A549 (cell line): ENCODE measurements around the gene PRDM11.

ENCODE experiments used
- CBX2 ChIP-seq: fragments of 200-600 bp; sonication (generic); IDR thresholded peaks from 2 replicates; pipeline ENCODE4 v1.6.1; 2016; ENCODE audit warnings: low read depth, mild to moderate bottlenecking, borderline replicate concordance
- EP300 ChIP-seq, 2 experiments: fragments of >200 bp; sonication (Bioruptor Twin); formaldehyde crosslinking; IDR thresholded peaks; 2 replicates in 1 of 2; 3 replicates in 1 of 2; pipeline ENCODE4 v1.6.1; 2016 to 2017
- JUN ChIP-seq, 2 experiments: fragments of >200 bp; sonication (Bioruptor Twin); formaldehyde crosslinking; IDR thresholded peaks; 2 replicates in 1 of 2; 3 replicates in 1 of 2; pipeline ENCODE4 v1.6.1; 2016 to 2017
- JUNB ChIP-seq: fragments of >200 bp; sonication (Bioruptor Twin); formaldehyde crosslinking; IDR thresholded peaks from 2 replicates; pipeline ENCODE4 v1.6.1; 2016
- KDM1A ChIP-seq: fragments of 200-600 bp; sonication (generic); IDR thresholded peaks from 2 replicates; pipeline ENCODE4 v1.6.1; 2016; ENCODE audit warnings: low read depth, mild to moderate bottlenecking
- PHF8 ChIP-seq: fragments of 200-600 bp; sonication (generic); IDR thresholded peaks from 2 replicates; pipeline ENCODE4 v1.6.1; 2016; ENCODE audit warnings: low read depth, mild to moderate bottlenecking, antibody characterized with exemption, moderate library complexity, borderline replicate concordance
- POLR2A ChIP-seq: IDR thresholded peaks from 2 replicates; pipeline ENCODE4 v1.6.1; 2012; ENCODE audit warnings: mild to moderate bottlenecking, low read length
- POLR2AphosphoS2 ChIP-seq: conservative IDR thresholded peaks from 2 replicates; pipeline ENCODE4 v1.6.1; 2012; ENCODE audit warnings: low read length, improper control_type of control experiment, inconsistent platforms
- SREBF2 ChIP-seq: fragments of 450-650 bp; IDR thresholded peaks from 2 replicates; pipeline ENCODE4 v1.6.1; 2014; ENCODE audit warnings: mild to moderate bottlenecking, moderate library complexity
- TF ChIP-seq, protein P1 (sequence below): fragments of >200 bp; sonication (Bioruptor Twin); formaldehyde crosslinking; IDR thresholded peaks from 3 replicates; pipeline ENCODE4 v1.5.1; 2016
- TF ChIP-seq, protein P2 (sequence below): fragments of 450-650 bp; IDR thresholded peaks from 2 replicates; pipeline ENCODE4 v1.6.1; 2014; ENCODE audit warnings: antibody characterized with exemption

DNA sequence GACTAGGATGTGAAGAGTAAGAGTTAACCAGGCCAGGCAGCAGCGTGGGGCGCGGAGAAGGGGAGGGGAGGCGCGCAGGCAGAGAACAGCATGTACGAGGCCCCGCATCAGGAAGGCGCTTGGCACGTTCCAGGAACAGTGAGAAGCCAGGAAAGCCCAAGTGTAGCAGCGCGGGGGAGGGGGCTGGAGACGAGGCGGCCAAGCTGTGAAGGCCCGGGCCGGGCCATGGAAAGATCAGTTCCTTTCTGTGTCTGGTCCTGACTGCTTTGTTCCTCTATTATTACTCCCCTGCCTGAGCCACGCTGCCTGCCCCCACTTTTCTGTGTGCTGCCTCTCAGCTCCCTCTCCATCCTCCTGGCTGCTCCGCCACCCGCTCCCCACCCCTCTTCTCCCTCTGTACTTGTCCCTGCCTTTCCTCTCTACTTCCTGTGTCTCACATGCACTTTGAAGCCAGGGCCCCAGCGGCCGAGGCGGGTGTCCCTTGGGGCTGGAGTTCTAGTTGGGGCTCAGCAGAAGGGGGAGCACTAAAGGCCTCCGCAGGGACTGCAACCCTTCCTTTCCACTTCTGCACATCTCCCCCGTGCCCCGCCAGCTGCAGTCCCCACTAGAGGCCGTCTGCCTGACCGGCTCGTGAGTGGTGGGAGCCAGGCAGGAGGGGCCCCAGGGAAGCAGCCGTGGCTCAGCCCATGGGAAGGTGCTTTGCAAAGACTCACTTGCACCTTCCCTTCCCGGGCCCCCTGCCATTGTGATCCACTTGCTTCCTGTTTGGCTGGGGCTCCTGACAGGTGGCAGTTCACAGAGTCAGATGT lies 63.7 kb downstream of the PRDM11 start:
- TF ChIP-seq, protein P1, sequence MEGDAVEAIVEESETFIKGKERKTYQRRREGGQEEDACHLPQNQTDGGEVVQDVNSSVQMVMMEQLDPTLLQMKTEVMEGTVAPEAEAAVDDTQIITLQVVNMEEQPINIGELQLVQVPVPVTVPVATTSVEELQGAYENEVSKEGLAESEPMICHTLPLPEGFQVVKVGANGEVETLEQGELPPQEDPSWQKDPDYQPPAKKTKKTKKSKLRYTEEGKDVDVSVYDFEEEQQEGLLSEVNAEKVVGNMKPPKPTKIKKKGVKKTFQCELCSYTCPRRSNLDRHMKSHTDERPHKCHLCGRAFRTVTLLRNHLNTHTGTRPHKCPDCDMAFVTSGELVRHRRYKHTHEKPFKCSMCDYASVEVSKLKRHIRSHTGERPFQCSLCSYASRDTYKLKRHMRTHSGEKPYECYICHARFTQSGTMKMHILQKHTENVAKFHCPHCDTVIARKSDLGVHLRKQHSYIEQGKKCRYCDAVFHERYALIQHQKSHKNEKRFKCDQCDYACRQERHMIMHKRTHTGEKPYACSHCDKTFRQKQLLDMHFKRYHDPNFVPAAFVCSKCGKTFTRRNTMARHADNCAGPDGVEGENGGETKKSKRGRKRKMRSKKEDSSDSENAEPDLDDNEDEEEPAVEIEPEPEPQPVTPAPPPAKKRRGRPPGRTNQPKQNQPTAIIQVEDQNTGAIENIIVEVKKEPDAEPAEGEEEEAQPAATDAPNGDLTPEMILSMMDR = no peak
- TF ChIP-seq POLR2A (no peak), PHF8 (no peak), JUN (IDR thresholded peaks at IDR 0.05) (no peak), POLR2AphosphoS2 (no peak), EP300 (IDR thresholded peaks at IDR 0.05) (no peak), SREBF2 (no peak), JUNB (no peak), KDM1A (no peak), CBX2 (no peak)
- TF ChIP-seq, protein P2, sequence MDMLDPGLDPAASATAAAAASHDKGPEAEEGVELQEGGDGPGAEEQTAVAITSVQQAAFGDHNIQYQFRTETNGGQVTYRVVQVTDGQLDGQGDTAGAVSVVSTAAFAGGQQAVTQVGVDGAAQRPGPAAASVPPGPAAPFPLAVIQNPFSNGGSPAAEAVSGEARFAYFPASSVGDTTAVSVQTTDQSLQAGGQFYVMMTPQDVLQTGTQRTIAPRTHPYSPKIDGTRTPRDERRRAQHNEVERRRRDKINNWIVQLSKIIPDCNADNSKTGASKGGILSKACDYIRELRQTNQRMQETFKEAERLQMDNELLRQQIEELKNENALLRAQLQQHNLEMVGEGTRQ = no peak
